ENCODE data around the gene UBE2R2. TPM values are rescaled to one million over a fixed set of nuclear protein-coding genes. Genes with fewer than 3 reads are reported as not detected.
A peak's percentile ranks its signal among the peaks of the same experiment; 100 is the strongest.

The UBE2R2 gene
- total and polyA plus RNA-seq, 9 donors = 19.6 to 76.0 (median 43.3) TPM

DNA sequence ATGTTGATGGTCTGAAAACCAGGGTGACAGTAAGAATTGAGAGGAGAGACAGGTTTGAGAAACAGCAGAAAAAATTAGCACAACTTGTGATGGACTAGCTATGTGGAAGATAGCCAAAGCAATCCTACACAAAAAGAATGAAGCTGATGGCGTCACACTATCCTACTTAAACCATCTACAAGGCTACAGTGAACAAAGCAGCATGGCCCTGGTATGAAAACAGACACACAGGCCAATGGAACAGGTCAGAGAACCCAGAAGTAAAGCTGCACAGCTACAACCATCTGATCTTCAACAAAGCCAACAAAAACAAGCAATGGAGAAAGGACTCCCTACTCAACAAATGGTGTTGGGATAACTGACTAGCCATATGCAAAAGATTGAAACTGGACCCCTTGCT, 7.5 kb upstream of the UBE2R2 start:
- Histone ChIP-seq H3K36me3 (no peaks in the 10 kb centered on the region), H3K4me1 (ENCODE audit: insufficient read depth) (peaks cover 1% of the 10 kb centered on the region), H3K27me3 (no peaks in the 10 kb centered on the region), H3K27ac (no peak overlapping the region), H3K4me3 (no peak overlapping the region), H3K9me3 (no peaks in the 10 kb centered on the region)
- intact Hi-C loops (cut with DNase I) = no loop called here
- 87 to 92% (median 91%) methylated on average over 1 of the region's 1 CpG for WGBS, 3 donors
- no peak for DNase-seq
- TF ChIP-seq, protein P1, sequence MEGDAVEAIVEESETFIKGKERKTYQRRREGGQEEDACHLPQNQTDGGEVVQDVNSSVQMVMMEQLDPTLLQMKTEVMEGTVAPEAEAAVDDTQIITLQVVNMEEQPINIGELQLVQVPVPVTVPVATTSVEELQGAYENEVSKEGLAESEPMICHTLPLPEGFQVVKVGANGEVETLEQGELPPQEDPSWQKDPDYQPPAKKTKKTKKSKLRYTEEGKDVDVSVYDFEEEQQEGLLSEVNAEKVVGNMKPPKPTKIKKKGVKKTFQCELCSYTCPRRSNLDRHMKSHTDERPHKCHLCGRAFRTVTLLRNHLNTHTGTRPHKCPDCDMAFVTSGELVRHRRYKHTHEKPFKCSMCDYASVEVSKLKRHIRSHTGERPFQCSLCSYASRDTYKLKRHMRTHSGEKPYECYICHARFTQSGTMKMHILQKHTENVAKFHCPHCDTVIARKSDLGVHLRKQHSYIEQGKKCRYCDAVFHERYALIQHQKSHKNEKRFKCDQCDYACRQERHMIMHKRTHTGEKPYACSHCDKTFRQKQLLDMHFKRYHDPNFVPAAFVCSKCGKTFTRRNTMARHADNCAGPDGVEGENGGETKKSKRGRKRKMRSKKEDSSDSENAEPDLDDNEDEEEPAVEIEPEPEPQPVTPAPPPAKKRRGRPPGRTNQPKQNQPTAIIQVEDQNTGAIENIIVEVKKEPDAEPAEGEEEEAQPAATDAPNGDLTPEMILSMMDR (IDR thresholded peaks at IDR 0.05) = no peak
- no peak for TF ChIP-seq EP300 (IDR thresholded peaks at IDR 0.05)
- TF ChIP-seq POLR2A (IDR thresholded peaks at IDR 0.05) = no peak

DNA sequence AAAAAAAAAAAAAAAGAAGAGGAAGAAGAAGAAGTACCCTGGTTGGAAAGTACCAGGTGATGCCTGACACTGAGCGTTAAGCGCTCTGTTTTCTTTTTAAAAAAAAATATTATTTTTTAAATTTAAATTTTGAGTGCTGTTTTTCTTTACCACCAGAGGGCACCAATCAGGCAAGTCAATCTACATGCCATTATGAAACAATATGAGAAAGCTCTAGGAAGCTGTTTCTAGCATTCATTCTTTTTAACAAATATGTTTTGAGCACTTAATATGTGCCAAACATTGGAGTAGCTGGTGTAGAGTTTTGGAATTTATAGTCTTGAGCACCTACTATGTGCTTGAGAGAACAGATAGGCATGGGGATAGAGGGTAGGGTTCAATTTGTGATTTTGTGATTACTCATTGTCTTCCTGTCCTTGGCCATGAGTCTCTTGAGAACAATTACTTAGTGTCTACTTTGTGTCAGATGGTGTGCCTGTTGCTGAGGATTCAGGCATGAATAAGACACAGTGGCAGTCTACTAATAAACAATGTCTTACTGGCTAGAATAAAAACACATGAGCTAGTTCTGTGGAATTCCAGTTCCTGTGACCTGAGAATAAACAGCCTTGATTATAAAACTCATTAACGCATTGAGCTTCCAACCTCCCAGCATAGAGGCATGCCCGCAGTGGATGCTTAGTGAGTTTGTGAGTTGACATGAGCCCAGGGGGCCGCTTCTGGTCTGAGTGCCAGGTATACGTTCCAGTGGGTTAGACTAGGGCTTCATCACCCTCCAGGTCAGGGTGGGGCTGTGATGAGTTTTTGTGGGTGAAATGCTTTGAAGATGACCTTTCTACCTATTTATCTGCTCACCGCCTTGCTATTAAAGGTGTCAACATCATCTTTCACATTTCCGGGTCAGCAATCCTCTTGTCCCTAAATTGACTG, 3.0 kb upstream of the UBE2R2 start:
- Histone ChIP-seq H3K9me3 (no peaks in the 10 kb centered on the region), H3K27me3 (no peaks in the 10 kb centered on the region), H3K36me3 (no peaks in the 10 kb centered on the region), H3K4me3 (no peak overlapping the region), H3K27ac (no peak overlapping the region), H3K4me1 (ENCODE audit: insufficient read depth) (peaks cover 4% of the 10 kb centered on the region)
- TF ChIP-seq, protein P1 (IDR thresholded peaks at IDR 0.05) = peak; percentile 41 to 77 (median 63)
- TF ChIP-seq POLR2A (IDR thresholded peaks at IDR 0.05) = no peak
- WGBS, 3 donors = 60 to 62% (median 62%) methylated on average over 8 of the region's 8 CpGs
- intact Hi-C loops (cut with DNase I) = loop anchor here in 3 of 4 donors (5.0 to 10.0 kb wide), 3 partner anchors 38 to 441 kb away; no protein-coding TSS in a partner anchor
- no peak for DNase-seq

DNA sequence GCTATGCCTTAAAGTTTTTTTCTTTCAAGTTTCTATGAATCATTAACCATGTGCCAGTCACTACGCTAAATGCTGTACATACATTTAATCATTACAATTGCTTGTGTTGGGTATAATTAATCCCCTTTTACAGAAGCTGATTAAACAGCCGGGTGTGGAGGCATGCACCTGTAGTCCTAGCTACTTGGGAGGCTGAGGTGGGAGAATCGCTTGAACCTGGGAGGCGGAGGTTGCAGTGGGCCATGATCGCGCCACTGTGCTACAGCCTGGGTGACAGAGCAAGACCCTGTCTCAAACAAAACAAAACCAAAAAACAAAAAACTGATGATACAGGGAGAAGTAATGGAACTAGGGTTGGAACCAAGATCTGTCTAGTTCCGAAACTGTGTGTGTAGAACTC, 1.2 kb upstream of the UBE2R2 start:
- Histone ChIP-seq H3K4me3 (no peak overlapping the region), H3K4me1 (ENCODE audit: insufficient read depth) (peaks cover 4% of the 10 kb centered on the region), H3K27me3 (no peaks in the 10 kb centered on the region), H3K27ac (peak overlapping the region in 1 of 2 donors; percentile 100), H3K36me3 (no peaks in the 10 kb centered on the region), H3K9me3 (no peaks in the 10 kb centered on the region)
- TF ChIP-seq EP300 (IDR thresholded peaks at IDR 0.05) (no peak), POLR2A (IDR thresholded peaks at IDR 0.05) (no peak)
- TF ChIP-seq, protein P1 (IDR thresholded peaks at IDR 0.05) = no peak
- DNase-seq = peak in 1 of 5 donors; percentile 31
- intact Hi-C loops (cut with DNase I) = loop anchor here in 3 of 4 donors (5.0 to 10.0 kb wide), 5 partner anchors 37 to 439 kb away; partner anchors contain the start of gene UBAP2 (in 1 of the 3)
- WGBS, 3 donors = 94 to 96% (median 94%) methylated on average over 7 of the region's 7 CpGs

DNA sequence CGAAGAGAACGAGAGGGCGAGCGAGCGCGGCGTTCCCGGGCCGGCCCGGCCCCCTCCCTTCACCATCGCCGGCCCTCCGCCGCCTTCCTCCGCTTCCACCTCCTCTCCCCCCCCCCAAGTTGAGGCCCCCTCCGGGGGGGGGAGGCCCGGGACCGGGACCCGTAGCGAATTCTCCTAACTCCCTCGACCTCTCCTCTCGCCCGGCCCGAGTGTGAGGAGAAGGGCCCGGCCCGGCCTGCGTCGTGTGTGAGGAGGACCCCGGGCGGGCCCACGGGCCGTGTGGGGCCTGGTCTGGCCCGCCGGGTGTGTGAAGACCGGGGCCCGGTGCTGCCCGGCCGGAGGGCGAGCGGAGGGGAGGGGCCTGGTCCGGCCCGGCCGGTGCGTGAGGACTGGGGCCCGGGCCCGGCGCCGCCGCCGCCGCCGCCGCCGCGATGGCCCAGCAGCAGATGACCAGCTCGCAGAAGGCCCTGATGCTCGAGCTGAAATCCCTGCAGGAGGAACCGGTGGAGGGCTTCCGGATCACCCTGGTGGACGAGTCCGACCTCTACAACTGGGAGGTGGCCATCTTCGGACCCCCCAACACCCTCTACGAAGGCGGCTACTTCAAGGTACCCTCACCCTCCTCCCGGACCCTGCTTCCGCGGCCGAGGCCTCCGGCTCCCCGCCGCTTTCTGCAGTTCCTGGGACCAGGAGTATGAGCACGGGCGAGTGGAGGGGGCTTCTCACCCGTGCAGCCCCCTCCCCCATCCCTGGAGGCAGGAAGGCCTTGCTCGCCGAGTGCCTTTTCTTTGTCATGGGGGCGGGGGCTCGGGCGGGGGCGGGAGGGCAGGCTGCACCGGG, 587 bp downstream of the UBE2R2 start:
- Histone ChIP-seq H3K36me3 (no peaks in the 10 kb centered on the region), H3K27me3 (no peaks in the 10 kb centered on the region), H3K9me3 (no peaks in the 10 kb centered on the region), H3K4me3 (peak overlapping the region; percentile 94), H3K4me1 (ENCODE audit: insufficient read depth) (peaks cover 5% of the 10 kb centered on the region), H3K27ac (peak overlapping the region; percentile 94 to 100)
- intact Hi-C loops (cut with DNase I) = loop anchor here in 3 of 4 donors (5.0 to 10.0 kb wide), 5 partner anchors 35 to 437 kb away; partner anchors contain the start of gene UBAP2 (in 1 of the 3)
- peak; percentile 53 to 75 (median 69) for DNase-seq
- WGBS, 3 donors = 0 to 1% (median 1%) methylated on average over 50 to 80 of the region's 81 CpGs
- TF ChIP-seq POLR2A (IDR thresholded peaks at IDR 0.05) (peak; percentile 34), EP300 (IDR thresholded peaks at IDR 0.05) (no peak)
- TF ChIP-seq, protein P1 (IDR thresholded peaks at IDR 0.05) = peak in 1 of 3 donors; percentile 16
